IPS DF 6.9 (cell line): ENCODE results near the gene LDHAL6B.

ENCODE experiments used
- DNase-seq: peaks from one replicate; pipeline ENCODE4 v3.0.0-alpha.2; 2013; ENCODE audit warnings: low read depth, low spot score
- H3K27ac ChIP-seq: one replicate; pipeline ENCODE4 v1.5.1; 2013; ENCODE audit warnings: low read length, control low read depth
- H3K27me3 ChIP-seq: 2 replicates; pipeline ENCODE4 v1.6.1; 2013; ENCODE audit warnings: mild to moderate bottlenecking, low read length; ENCODE audit not compliant: control insufficient read depth, insufficient read depth
- H3K36me3 ChIP-seq: 2 replicates; pipeline ENCODE4 v1.6.1; 2013; ENCODE audit warnings: low read length; ENCODE audit not compliant: control insufficient read depth, insufficient read depth
- H3K4me1 ChIP-seq: 2 replicates; pipeline ENCODE4 v1.6.1; 2013; ENCODE audit warnings: low read length; ENCODE audit not compliant: control insufficient read depth, insufficient read depth
- H3K4me3 ChIP-seq: 2 replicates; pipeline ENCODE4 v1.5.1; 2013; ENCODE audit warnings: mild to moderate bottlenecking, low read length
- H3K9me3 ChIP-seq: 2 replicates; pipeline ENCODE4 v1.6.1; 2013; ENCODE audit warnings: low read length, inconsistent platforms; ENCODE audit not compliant: control insufficient read depth, insufficient read depth
- whole genome bisulfite sequencing: extraction: QIAGEN DNeasy Blood & Tissue Kit; methylation state at CpG from one replicate; pipeline ENCODE4 v1.1.7; 2013; ENCODE audit warnings: mixed read lengths, missing lambda C conversion rate; ENCODE audit not compliant: insufficient read length, insufficient coverage; 5-methylcytosine and 5-hydroxymethylcytosine counted together

Gene LDHAL6B

GRCh38 chr15:59177317-59177660, 29.4 kb upstream of the LDHAL6B start:
- Histone ChIP-seq H3K36me3 (peaks cover 6% of the 10 kb centered on the region; the same call in 1 of the 2 replicates), H3K4me1 (no peaks in the 10 kb centered on the region), H3K9me3 (no peaks in the 10 kb centered on the region), H3K4me3 (no peak overlapping the region), H3K27ac (no peak overlapping the region), H3K27me3 (no peaks in the 10 kb centered on the region)
- DNase-seq, result no peak
- WGBS, result no CpG with 5 or more reads among the region's 4 CpGs

GRCh38 chr15:59178151-59178695, 28.4 kb upstream of the LDHAL6B start:
- Histone ChIP-seq H3K27me3 (no peaks in the 10 kb centered on the region), H3K4me3 (no peak overlapping the region), H3K9me3 (no peaks in the 10 kb centered on the region), H3K4me1 (no peaks in the 10 kb centered on the region), H3K36me3 (peaks cover 6% of the 10 kb centered on the region; the same call in 1 of the 2 replicates), H3K27ac (no peak overlapping the region)
- no peak for DNase-seq
- no CpG with 5 or more reads among the region's 16 CpGs for WGBS

GRCh38 chr15:59179717-59180116, 26.9 kb upstream of the LDHAL6B start:
- DNase-seq, result no peak
- no CpG with 5 or more reads among the region's 5 CpGs for WGBS
- H3K27me3 ChIP-seq, result no peaks in the 10 kb centered on the region
- H3K27ac ChIP-seq, result no peak overlapping the region
- no peak overlapping the region for H3K4me3 ChIP-seq
- peaks cover 6% of the 10 kb centered on the region; the same call in 1 of the 2 replicates for H3K36me3 ChIP-seq
- no peaks in the 10 kb centered on the region for H3K4me1 ChIP-seq
- H3K9me3 ChIP-seq, result no peaks in the 10 kb centered on the region

- no peak for DNase-seq
- no CpG with 5 or more reads among the region's 5 CpGs for WGBS
Observed at GRCh38 chr15:59180945-59181600, 25.6 kb upstream of the LDHAL6B start.

GRCh38 chr15:59185725-59186124, 20.9 kb upstream of the LDHAL6B start:
- no peaks in the 10 kb centered on the region for H3K4me1 ChIP-seq
- no peak overlapping the region for H3K27ac ChIP-seq
- DNase-seq, result no peak
- H3K27me3 ChIP-seq, result no peaks in the 10 kb centered on the region
- no CpG with 5 or more reads among the region's 2 CpGs for WGBS
- no peaks in the 10 kb centered on the region for H3K9me3 ChIP-seq
- H3K36me3 ChIP-seq, result peaks cover 5% of the 10 kb centered on the region; the same call in 1 of the 2 replicates
- H3K4me3 ChIP-seq, result no peak overlapping the region

More at GRCh38 chr15:59180945-59181600, 25.6 kb upstream of the LDHAL6B start:
- no peak overlapping the region for H3K27ac ChIP-seq
- H3K27me3 ChIP-seq, result no peaks in the 10 kb centered on the region
- H3K4me3 ChIP-seq, result no peak overlapping the region
- no peaks in the 10 kb centered on the region for H3K9me3 ChIP-seq
- H3K36me3 ChIP-seq, result peaks cover 6% of the 10 kb centered on the region; the same call in 1 of the 2 replicates
- H3K4me1 ChIP-seq, result no peaks in the 10 kb centered on the region

- peaks cover 5% of the 10 kb centered on the region; the same call in 1 of the 2 replicates for H3K36me3 ChIP-seq
- H3K4me1 ChIP-seq, result no peaks in the 10 kb centered on the region
- no CpG with 5 or more reads among the region's 4 CpGs for WGBS
Observed at GRCh38 chr15:59186501-59186900, 20.1 kb upstream of the LDHAL6B start.

GRCh38 chr15:59189241-59189640, 17.4 kb upstream of the LDHAL6B start:
- no CpG with 5 or more reads among the region's 5 CpGs for WGBS
- H3K36me3 ChIP-seq, result peaks cover 8% of the 10 kb centered on the region; the same call in 1 of the 2 replicates
- DNase-seq, result no peak

More at GRCh38 chr15:59186501-59186900, 20.1 kb upstream of the LDHAL6B start:
- Histone ChIP-seq H3K27ac (no peak overlapping the region), H3K27me3 (no peaks in the 10 kb centered on the region), H3K4me3 (no peak overlapping the region), H3K9me3 (no peaks in the 10 kb centered on the region)
- DNase-seq, result no peak

GRCh38 chr15:59190291-59190690, 16.4 kb upstream of the LDHAL6B start:
- H3K36me3 ChIP-seq, result peaks cover 16% of the 10 kb centered on the region; the same call in 1 of the 2 replicates
- H3K4me1 ChIP-seq, result no peaks in the 10 kb centered on the region
- H3K4me3 ChIP-seq, result no peak overlapping the region
- H3K9me3 ChIP-seq, result no peaks in the 10 kb centered on the region
- no CpG with 5 or more reads among the region's 7 CpGs for WGBS
- no peak overlapping the region for H3K27ac ChIP-seq
- no peak for DNase-seq
- H3K27me3 ChIP-seq, result no peaks in the 10 kb centered on the region

More at GRCh38 chr15:59189241-59189640, 17.4 kb upstream of the LDHAL6B start:
- no peak overlapping the region for H3K27ac ChIP-seq
- no peaks in the 10 kb centered on the region for H3K27me3 ChIP-seq
- H3K4me1 ChIP-seq, result no peaks in the 10 kb centered on the region
- no peak overlapping the region for H3K4me3 ChIP-seq
- no peaks in the 10 kb centered on the region for H3K9me3 ChIP-seq

- WGBS, result no CpG with 5 or more reads among the region's 6 CpGs
- no peaks in the 10 kb centered on the region for H3K27me3 ChIP-seq
- peaks cover 16% of the 10 kb centered on the region; the same call in 1 of the 2 replicates for H3K36me3 ChIP-seq
- H3K9me3 ChIP-seq, result no peaks in the 10 kb centered on the region
- H3K4me3 ChIP-seq, result no peak overlapping the region
- H3K4me1 ChIP-seq, result no peaks in the 10 kb centered on the region
- H3K27ac ChIP-seq, result no peak overlapping the region
- DNase-seq, result no peak
Observed at GRCh38 chr15:59191855-59192237, 14.8 kb upstream of the LDHAL6B start.

- no peak overlapping the region for H3K4me3 ChIP-seq
- no peak for DNase-seq
- H3K36me3 ChIP-seq, result peaks cover 13% of the 10 kb centered on the region; the same call in 1 of the 2 replicates
- no peaks in the 10 kb centered on the region for H3K4me1 ChIP-seq
- no peak overlapping the region for H3K27ac ChIP-seq
- WGBS, result no CpG with 5 or more reads among the region's 10 CpGs
- H3K27me3 ChIP-seq, result no peaks in the 10 kb centered on the region
- H3K9me3 ChIP-seq, result no peaks in the 10 kb centered on the region
Observed at GRCh38 chr15:59194639-59195325, 11.9 kb upstream of the LDHAL6B start.
